NOMO-1 (cell line): Measurements from ENCODE around the gene PRKCH.

Experiments used
- DNase-seq, 2 experiments: peaks; one replicate each; lab custom pipeline; 2025; ENCODE audit not compliant: unreplicated experiment in 2 of 2; lab: John Stamatoyannopoulos, UW

PRKCH gene

DNA sequence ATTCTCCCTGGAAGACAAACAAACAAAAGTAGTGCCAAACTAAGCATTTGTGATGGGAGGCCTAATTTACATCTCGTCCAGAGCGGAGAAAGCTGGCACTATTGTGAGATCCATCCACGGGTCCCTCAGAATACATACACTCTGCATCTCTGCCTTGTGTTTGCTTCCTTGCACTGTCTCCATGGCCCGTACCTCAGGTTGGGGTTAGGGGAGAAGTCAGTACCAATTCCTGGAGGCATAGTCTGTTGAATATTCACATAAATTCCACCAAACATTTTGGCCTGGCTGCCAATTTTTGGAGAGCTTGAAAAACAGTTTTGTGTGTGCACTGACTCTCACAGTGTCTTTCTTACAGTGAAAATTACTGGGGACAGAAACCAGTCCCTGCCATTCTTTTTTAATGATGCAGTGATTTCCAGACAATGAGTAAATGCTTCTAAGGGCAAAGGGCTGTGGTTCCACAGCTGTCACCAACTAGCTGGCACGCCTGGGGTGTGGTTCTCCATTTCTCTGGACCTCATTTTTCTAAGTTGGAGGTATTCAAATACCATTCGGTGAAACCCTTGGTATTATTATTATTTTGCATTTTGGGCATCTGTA is 254.3 kb downstream of the PRKCH start:
- DNase-seq = no peak

DNA sequence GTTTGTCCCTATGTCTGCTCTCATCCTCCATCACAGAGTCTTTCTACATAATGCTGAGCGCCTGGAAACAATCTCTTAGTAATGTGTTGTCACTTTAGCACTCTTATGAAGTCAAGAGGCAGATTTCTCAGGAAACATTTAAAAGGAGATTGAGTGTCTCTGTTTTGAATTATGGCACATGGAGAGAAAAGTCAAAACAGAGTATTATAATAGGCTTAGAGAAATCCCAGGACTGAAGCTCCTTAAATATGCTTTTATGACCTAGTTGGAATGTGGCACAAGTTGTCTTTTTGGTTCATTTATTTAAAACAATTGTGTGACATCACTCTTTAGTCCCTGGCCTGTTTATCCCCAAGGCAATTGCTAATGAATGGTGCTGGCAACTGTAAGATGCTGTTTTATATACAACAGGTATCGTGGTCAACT is 256.1 kb downstream of the PRKCH start:
- DNase-seq = no peak

DNA sequence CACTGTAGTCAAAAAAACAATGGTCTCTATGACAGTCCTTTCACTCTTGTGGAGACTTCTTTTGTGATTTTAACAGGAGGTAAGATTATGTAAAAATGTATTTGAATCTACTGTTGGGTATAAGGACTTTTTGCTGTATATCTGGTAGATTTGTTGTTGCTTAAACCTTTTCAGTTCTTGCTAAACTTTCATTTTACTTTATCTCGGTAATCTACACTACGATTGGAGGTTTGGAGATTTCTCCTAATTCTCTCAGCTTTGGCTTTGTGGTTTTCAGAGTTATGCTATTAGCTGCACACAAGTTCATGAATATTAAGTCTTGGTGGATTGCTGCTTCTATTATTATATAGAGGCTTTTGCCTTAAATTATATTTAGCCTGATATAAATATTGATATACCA is 257.4 kb downstream of the PRKCH start:
- DNase-seq = no peak

DNA sequence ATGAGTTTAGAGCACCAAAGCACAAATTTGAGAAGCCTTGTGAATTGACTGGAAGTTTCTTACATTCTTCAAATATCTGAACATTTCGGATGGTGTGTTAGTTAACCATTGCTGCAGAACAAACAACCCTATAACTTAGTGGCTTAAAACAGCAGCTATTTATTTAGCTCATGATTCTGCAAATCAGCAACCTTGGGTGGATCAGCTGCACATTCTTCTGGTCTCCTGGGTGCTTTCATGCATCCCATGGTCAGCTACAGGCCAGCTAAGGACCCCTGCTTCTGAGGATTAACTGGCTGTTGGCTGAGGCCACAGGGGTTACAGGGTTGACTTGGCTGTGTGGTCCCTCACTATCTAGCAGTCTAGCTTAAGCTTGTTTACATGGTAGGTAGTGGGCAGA is 260.0 kb downstream of the PRKCH start:
- no peak for DNase-seq

DNA sequence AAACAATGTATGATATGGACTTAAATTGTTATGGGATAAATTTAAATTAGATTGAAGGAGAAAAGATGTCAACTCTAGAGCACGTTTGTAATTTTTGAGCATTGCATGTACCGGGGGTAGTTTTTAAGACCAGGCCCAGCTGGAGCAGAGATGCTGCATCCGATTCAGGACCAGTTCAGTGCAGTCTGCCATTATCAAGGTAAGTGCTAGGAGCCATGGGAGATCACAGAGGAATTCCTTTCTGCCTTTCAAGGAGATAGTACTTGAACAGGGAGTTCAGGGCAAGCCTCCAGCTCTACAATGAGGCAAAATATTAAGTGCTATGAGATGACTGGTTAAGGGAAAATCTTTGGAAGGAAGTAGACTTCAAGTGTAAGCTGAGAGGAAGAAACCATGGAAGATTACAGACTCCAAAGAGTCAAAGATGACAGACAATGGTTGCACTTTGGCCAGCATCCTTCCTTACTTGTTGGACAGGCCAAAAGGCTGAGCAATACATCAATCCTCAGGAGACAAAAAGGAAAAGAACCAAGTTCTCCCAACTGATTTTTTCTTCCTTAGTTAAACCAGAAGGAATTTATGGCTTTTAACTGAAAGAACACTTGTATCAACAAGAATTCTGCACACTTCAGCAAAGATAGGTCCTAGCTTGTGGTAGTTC is 260.7 kb downstream of the PRKCH start:
- DNase-seq = no peak

DNA sequence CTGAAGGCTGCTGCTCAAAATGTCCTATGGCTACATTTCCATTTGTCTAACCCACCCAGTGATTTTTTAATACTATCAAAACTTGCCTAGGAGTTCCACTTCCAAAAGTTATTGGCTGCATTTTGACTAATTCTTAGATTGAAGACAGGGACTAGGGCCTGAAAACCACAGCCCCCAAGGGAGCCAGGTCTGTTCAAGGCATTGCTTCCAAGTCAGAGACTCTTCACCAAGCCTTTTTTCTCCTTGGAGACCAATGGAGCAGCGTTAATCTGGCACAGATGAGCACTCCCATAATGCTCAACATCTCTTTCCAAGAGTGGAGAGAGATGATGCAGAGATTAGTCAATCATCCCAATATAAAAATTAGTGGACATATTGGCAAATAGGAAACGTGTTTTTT is 261.4 kb downstream of the PRKCH start:
- DNase-seq = no peak

DNA sequence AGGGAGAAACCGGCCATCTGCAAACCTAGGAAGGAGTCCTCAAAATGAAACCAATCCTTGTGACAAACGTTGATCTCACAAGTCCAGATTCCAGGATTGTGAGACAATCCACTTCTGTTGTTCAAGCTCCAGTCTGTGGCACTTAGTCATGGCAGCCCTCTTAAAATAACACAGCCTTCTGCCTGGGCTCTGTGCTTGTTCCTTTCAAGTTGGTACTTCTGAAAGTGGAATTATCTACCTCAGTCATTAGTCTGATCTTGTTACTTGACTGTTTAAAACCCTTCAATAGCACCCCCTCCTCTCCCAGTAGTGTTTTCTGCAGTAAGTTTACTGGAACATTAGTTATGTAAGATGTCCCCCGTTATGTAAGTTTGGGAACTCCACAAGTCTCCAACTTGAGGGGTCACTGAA is 263.0 kb downstream of the PRKCH start:
- DNase-seq = no peak

DNA sequence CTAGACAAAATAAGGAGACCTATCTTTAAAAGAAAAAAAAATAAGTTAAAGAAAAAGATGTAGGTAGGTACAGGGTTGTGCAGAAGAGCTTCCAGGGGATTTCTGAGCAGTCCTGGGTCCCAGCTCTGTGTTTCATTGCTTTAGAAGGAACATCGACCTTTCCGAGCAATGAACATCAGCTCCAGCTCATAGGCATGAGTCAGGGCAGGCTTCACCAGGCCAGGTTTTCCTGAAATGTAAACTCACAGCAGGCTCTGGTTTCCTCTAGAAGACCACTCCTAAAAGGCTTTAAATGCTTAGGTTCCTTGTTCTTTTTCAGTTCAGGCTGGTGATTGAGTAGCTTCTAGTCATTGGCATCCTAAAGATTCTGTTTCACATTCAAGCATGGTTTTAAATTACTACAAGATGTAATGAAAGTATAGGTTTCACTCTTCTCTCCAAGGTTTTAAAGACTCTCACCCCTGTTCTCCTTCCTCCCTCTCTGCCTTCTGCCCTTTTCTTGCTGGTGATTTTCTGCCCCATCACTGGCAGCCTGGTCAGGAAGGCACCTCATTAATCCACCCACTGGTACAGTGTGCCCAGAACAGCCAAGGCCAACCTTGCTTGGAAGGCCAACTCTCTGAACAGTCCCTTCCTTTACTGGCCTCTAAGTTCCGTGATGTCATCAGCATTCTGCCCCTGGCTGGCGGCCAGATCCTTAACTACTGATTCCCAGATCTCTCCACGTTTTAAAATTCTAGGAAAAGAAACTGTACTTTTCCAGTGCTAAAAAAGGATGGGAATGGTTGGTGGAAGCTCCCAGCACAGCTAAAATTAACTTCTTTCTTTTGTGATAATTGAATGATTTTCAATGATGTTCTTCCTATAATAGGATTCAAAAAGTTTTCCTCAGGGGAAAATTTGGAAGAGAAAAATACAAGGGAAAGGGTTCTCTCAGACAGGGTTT is 264.5 kb downstream of the PRKCH start:
- no peak for DNase-seq

DNA sequence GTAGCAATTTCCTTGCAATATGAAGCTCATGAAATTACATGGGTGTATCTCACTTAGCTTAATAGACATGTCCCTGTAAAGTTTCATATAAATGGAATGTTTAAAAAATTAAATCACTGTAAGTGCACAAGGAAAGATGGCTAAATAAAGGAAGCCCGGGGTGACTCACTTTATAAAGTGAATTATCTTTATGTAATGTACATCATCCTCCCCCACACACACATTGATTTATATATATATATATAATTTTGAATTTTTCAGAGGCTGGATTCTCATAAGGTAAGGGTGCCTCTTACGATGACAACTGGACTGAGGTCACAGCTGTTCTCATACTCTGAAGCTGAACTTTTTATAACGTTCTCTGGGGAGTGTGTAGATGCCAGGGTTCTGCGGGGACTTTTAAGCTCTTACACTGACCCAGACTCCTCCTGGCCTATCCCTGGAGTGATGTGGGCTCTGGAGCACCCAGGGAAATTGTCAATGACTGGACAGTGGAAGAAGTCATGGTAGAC is 265.2 kb downstream of the PRKCH start:
- DNase-seq = no peak

DNA sequence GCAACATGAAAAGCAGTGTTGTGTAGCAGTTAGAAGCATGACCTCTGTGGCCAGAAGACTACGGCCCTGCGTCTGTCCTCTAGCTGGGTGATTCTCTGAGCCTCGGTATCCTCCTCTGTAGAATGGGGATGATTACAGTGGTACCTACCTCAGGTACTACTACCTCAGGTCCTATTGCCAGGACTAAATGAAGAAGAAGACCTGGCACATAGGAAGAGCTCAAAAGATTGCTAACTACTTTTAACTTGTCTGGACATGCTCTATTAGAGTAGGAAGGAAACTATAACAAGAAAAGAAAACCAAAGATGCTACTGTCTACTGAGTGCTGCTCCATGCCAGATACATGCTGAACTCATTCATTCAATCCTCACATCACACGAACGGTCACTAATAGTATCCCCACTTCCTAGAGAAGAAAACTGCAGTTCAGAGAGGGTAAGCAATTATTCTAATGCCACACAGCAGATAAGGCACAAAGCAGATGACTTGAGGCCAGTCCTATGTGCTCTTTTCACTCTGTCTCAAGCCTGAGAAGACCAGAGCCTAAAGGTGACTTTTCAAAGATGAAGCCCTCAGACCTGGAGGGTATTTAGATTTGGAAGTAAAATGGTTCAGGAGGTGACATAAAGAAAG is 265.8 kb downstream of the PRKCH start:
- no peak for DNase-seq

DNA sequence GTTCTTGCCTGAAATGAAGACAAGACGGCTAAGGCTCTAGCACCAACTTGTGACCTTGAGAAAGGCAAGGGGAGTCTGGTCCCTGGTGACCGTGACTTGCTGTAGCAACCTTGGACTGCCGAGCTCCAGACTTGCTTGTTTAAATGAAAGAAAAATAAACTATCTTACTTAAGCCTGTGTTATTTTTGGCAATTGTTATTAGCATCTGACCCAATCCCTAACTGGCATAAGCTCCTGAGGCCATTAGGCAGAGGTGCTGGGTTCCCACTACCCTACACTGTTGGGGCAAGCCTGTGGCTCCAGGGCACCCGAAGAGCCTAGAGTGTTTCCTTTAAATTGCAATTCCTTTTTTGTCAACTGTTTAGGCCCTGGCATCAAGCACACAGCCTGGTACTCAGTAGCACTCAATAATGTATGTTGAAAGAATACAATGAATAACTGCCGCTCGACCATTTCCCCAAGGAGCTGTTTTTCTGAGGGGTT is 267.1 kb downstream of the PRKCH start:
- DNase-seq = no peak

DNA sequence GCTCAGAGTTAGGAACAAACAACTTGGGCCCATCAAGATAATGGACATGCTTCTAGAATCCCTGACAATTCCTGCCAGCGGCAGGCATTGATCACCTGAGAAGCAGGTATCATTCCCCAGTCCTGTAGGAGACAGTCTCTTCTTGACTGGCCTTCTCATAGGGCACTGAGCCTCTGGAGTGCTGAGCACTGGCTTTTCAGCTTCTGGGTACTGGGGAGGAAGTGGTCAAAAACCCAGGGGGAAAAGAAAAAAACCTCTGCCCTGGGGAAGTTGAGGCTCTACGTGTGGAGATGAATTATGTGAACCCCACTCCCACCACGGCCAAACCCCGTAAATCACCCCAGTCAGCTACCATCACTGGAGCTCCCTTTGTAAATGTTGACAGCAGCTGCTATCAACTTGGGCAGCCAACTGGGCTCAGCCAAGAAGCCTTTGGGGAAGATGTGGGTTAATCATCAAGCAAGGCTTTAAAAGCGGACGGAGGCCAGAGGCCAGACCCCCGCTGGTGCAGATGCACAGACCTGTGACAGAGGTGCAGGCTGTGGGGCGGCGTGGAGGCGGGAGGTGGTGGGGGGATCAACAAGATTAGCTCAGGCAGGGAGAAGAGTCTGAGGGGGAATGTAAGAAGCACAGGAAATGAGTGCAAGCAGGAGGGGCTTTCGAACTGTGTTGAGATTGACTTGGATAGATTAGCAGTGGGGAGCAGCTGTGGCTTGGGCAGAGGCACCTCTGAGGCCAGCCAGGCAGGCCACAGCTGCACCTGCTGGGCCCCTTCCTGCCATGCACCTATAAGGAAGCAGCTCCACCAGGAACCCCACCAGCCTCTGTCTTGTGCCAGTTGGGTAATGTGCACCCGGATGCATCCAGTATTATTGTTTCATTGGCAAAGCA is 268.6 kb downstream of the PRKCH start:
- DNase-seq = no peak

DNA sequence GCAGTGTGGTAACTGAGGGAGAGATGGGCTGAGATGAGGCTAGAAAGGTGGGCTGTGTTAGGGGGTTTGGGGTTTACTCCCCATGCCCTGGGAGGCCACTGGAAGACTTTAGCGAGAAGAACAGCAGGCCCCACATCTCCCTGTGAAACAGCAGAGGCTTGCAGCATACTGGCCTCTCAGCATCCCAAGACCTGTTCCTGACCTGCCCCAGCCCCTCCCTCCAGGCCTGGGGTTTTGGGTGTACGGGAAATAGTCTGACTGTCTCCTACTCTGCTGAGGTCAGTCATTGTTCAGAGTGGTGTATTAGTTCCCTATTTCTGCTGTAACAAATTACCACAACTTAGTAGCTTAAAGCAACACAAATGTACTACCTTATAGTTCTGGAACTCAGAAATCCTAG is 270.5 kb downstream of the PRKCH start:
- no peak for DNase-seq

DNA sequence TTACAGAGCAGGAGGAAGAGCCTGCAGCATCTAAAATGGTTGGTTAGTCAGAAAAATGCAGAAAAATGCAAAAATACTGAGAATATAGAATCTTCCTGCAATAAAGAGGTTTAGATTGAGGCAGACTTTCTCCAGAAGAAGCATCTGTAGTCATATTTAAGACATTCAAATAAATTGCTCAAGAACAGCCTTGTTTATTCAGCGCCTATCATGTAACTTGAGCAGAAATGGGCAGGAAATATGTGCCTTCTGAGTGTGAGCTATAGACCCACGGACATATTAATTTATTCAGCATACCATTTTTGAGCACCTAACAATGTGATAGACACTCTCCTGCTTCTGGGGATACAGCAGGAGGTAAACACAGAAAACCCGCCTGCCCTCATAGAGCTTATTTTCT is 272.0 kb downstream of the PRKCH start:
- no peak for DNase-seq

DNA sequence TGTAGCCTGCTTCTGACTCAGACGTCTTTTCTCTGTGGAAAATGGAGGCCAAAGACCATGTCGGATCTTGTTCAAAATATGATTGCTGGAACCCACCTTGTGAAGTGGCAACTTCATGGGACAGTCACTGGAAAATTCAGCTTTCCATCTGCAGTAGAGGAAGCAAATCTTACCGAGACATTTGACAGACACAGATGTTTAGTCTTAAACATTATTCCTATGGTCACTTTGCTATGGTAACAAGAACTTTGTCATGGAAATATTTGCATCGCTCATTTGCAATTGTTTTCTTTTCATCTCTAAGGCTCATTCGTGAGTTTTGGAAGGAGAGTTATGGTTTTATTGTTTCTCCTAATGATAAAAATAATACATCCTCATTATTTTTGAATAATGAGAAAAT is 275.6 kb downstream of the PRKCH start:
- DNase-seq = no peak

DNA sequence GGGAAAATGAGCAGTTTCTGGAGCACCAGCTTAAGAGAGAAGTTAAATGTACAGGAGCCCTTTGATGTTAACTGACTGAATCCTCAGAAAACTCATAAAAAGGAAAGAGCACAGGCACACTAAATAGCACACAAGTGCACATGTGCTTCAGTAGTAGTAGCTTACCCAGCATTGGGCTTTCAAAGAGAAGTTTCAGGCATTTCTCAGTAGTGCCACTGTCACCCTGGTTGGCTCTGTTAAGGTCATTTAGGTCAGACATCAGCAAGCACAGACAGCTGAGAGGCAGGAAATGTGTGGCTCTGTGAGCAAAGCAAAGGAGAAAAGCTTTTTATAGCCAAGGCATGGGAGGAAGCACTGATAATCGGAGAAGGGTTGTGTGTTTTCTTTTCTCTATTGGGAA is 277.6 kb downstream of the PRKCH start:
- DNase-seq = peak in 1 of 2 experiments; percentile 10

DNA sequence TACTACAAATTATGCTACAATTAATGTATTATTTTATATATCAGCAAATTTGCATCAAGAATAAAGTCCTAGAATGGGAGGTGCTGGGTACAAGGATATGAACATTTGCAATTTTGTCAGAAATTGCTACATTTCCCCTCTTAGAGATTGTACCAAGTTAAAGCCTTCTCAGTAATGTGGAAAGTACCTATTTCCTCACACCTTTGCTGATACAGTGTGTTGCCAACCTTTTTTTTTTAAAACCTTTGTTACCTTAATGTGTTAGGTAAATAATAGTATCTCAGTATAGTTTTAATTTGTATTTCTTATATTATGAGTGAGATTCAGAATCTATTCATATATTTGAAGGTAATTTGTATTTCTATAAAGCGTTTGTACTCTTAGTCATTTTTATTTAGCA is 278.6 kb downstream of the PRKCH start:
- peak in 1 of 2 experiments; percentile 6 for DNase-seq
